ENCODE results near the gene MAPK10. TPM values are rescaled to one million over a fixed set of nuclear protein-coding genes. Genes with fewer than 3 reads are reported as not detected.

MAPK10 gene
- total and polyA plus RNA-seq, 2 of the 8 experiments (the other 6 are each of a cell fraction or from before 2014, with no cell fraction given) = 2.5 to 3.1 TPM

DNA sequence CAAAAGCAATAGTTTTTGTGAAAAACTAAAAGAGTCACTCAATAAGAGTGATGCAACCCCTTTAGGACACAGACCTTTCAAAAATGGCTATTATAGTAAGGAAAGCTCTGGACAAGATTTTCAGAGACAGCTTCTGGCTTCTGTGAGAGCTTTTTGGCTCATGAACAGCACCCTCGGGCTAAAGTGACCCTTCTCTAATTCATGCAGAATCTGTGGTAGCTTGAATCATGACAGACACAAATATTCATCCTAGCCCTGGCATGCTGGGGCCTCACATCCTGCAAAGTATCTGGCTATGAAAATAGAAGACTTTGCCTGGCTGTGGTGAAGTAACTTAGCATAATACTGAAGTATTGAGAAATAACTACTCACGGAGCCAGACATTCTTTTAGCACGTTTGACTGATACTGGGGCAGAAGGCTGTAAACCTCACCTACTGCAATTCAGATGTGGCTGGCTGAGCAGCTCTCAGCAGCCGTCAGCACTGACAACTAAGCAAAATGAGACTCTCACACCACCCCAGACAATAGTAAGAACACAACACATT is 327.3 kb downstream of the MAPK10 start:
- CTCF ChIA-PET (ENCODE audit: partially characterized antibody) = interaction anchor here (1.0 to 1.9 kb wide), 4 partner anchors 13 to 277 kb away, joined by 4 to 7 read pairs (median 5); no protein-coding TSS in a partner anchor
- H3K4ac ChIP-seq (replicated peaks; ENCODE audit: insufficient read length, low read depth, low read length) = no peak overlapping the region
- H3K4me1 ChIP-seq (replicated peaks in 1 of 4; ENCODE audit: control insufficient read depth in 3 of 4, insufficient read depth in 4 of 4, low read length in 3 of 4) = peaks cover 0 to 9% (median 1%) of the 10 kb centered on the region in 4 experiments; a peak in 2 of 7 replicates
- no peaks in the 10 kb centered on the region for H4K20me1 ChIP-seq (replicated peaks in 1 of 2; ENCODE audit: control insufficient read depth in 1 of 2, insufficient read depth in 2 of 2, low read length in 2 of 2)
- H3K79me2 ChIP-seq (ENCODE audit: control insufficient read depth in 1 of 2, insufficient read depth in 2 of 2, low read length in 2 of 2) = no peaks in the 10 kb centered on the region
- no peak overlapping the region for H3K18ac ChIP-seq (ENCODE audit: extremely low read depth, low read length)
- no peak overlapping the region for H4K5ac ChIP-seq (ENCODE audit: insufficient read length, low read depth, low read length)
- H2BK12ac ChIP-seq (ENCODE audit: low read depth, low read length) = no peak overlapping the region
- no peak overlapping the region for H3K56ac ChIP-seq (replicated peaks; ENCODE audit: insufficient read length, low read depth, low read length)
- no peak overlapping the region for H2BK20ac ChIP-seq (ENCODE audit: low read length)
- H3K23me2 ChIP-seq (ENCODE audit: low read depth, low read length) = no peaks in the 10 kb centered on the region
- no peak overlapping the region for H2BK120ac ChIP-seq (replicated peaks; ENCODE audit: low read depth, low read length)
- no peak overlapping the region for H2BK5ac ChIP-seq (ENCODE audit: low read depth, low read length)
- H2AK5ac ChIP-seq (ENCODE audit: low read depth, low read length) = no peak overlapping the region
- no peak overlapping the region for H3K9ac ChIP-seq (replicated peaks in 1 of 4; ENCODE audit: extremely low read depth in 1 of 4, low read depth in 3 of 4, low read length in 3 of 4)
- no peak overlapping the region for H3K4me2 ChIP-seq (ENCODE audit: insufficient read depth in 1 of 2, low read depth in 2 of 2, low read length in 2 of 2)
- no peaks in the 10 kb centered on the region for H3K27me3 ChIP-seq (replicated peaks in 1 of 4; ENCODE audit: control insufficient read depth in 3 of 4, extremely low read depth in 1 of 4, insufficient read depth in 3 of 4, low read length in 3 of 4)
- H3K9me3 ChIP-seq (ENCODE audit: insufficient read depth in 2 of 2, low read depth in 1 of 2, low read length in 1 of 2) = no peaks in the 10 kb centered on the region
- FAIRE-seq = no peak
- no peak overlapping the region for H3K23ac ChIP-seq (ENCODE audit: insufficient read length)
- no peak overlapping the region for H2AFZ ChIP-seq (ENCODE audit: low read length)
- no peak for DNase-seq (ENCODE audit: low read depth in 1 of 2, low spot score in 2 of 2)
- POLR2A ChIA-PET (ENCODE audit: partially characterized antibody) = interaction anchor here (0.6 kb wide), 1 partner anchor 199 kb away, joined by 3 read pairs; no protein-coding TSS in a partner anchor
- no peak overlapping the region for H4K8ac ChIP-seq (ENCODE audit: extremely low read depth, insufficient read depth, low read length)
- H4K91ac ChIP-seq (replicated peaks; ENCODE audit: insufficient read length, low read length) = no peak overlapping the region
- H3K14ac ChIP-seq (ENCODE audit: insufficient read length) = no peak overlapping the region
- H3K79me1 ChIP-seq (ENCODE audit: low read depth, low read length) = no peaks in the 10 kb centered on the region
- 78% methylated on average over 4 of the region's 4 CpGs; no CpG with 5 or more reads in 1 of the 2 experiments for WGBS, 2 experiments (ENCODE audit: extremely low coverage in 1 of 2, insufficient coverage in 1 of 2, insufficient read length in 1 of 2, insufficient replicate concordance in 2 of 2, low coverage in 1 of 2, low lambda C conversion rate in 2 of 2, missing lambda C conversion rate in 1 of 2)
- no peaks in the 10 kb centered on the region for H3K36me3 ChIP-seq (ENCODE audit: control insufficient read depth in 2 of 4, insufficient read depth in 4 of 4, low read length in 3 of 4)
- H3K27ac ChIP-seq (ENCODE audit: low read depth, low read length) = no peak overlapping the region
- no peak overlapping the region for H2BK15ac ChIP-seq (ENCODE audit: low read length)
- H3K4me3 ChIP-seq (ENCODE audit: extremely low read depth in 1 of 4, insufficient read depth in 2 of 4, low read depth in 3 of 4, low read length in 4 of 4) = no peak overlapping the region
- TF ChIP-seq YY1 (IDR thresholded peaks at IDR 0.05; ENCODE audit: low read depth, low read length) = no peak
- TF ChIP-seq FOSL1 (IDR thresholded peaks at IDR 0.05; ENCODE audit: insufficient read depth, low read depth, low read length) = no peak
- TF ChIP-seq BCL11A (IDR thresholded peaks at IDR 0.05; ENCODE audit: low read depth in 2 of 2, low read length in 2 of 2) = no peak
- no peak for TF ChIP-seq TAF1 (IDR thresholded peaks at IDR 0.05; ENCODE audit: low read depth, low read length)
- no peak for TF ChIP-seq CBX8 (IDR thresholded peaks at IDR 0.05; ENCODE audit: borderline replicate concordance, low read depth, low read length)
- no peak for TF ChIP-seq PHF8 (conservative IDR thresholded peaks at IDR 0.05; ENCODE audit: low read depth, low read length)
- TF ChIP-seq CHD2 (IDR thresholded peaks at IDR 0.05; ENCODE audit: low read length) = no peak
- no peak for TF ChIP-seq EGR1 (IDR thresholded peaks at IDR 0.05; ENCODE audit: borderline replicate concordance, low read depth, low read length)
- TF ChIP-seq CBX5 (IDR thresholded peaks at IDR 0.05; ENCODE audit: low read depth, low read length) = no peak
- TF ChIP-seq ZNF274 (IDR thresholded peaks at IDR 0.05; ENCODE audit: borderline replicate concordance, extremely low read depth, low read length) = no peak
- TF ChIP-seq SUZ12 (IDR thresholded peaks at IDR 0.05; ENCODE audit: low read length) = no peak
- TF ChIP-seq RFX5 (IDR thresholded peaks at IDR 0.05; ENCODE audit: borderline replicate concordance, low read depth, low read length) = no peak
- no peak for TF ChIP-seq KDM5A (IDR thresholded peaks at IDR 0.05; ENCODE audit: low read length)
- TF ChIP-seq BACH1 (IDR thresholded peaks at IDR 0.05; ENCODE audit: low read length) = no peak
- TF ChIP-seq CTBP2 (IDR thresholded peaks at IDR 0.05; ENCODE audit: borderline replicate concordance, insufficient read depth, insufficient read length, low read length) = no peak
